Activated T-helper 9 cell treated with anti-CD3 and anti-CD28 coated beads, Interleukin-2, amount 50 U/mL, for 16 hours (primary cell): Measurements from ENCODE around the gene ANKRD62.
"Not testable (repeated sequence)": the region's sequence is repeated elsewhere in the genome, so short reads cannot be mapped to it uniquely, and the experiment has no call there.

Experiments
- DNase-seq: peaks from one replicate; pipeline ENCODE4 v3.0.0-alpha.2; 2020; ENCODE audit warnings: low read depth

ANKRD62 gene

GRCh38 chr18:12066910-12067511, 26.6 kb upstream of the ANKRD62 start:
- DNase-seq, result no peak

GRCh38 chr18:12067671-12068070, 26.0 kb upstream of the ANKRD62 start:
- DNase-seq, result no peak

- not testable (repeated sequence) for DNase-seq
Measured at GRCh38 chr18:12068316-12068949, 25.2 kb upstream of the ANKRD62 start.

- no peak for DNase-seq
Measured at GRCh38 chr18:12068950-12069320, 24.7 kb upstream of the ANKRD62 start.

- not testable (repeated sequence) for DNase-seq
Measured at GRCh38 chr18:12071066-12071465, 22.6 kb upstream of the ANKRD62 start.

GRCh38 chr18:12072996-12073395, 20.6 kb upstream of the ANKRD62 start:
- DNase-seq, result no peak

GRCh38 chr18:12074736-12075135, 18.9 kb upstream of the ANKRD62 start:
- DNase-seq, result no peak

GRCh38 chr18:12076424-12077140, 17.1 kb upstream of the ANKRD62 start:
- no peak for DNase-seq

GRCh38 chr18:12077994-12078393, 15.6 kb upstream of the ANKRD62 start:
- not testable (repeated sequence) for DNase-seq

GRCh38 chr18:12079491-12080237, 14.0 kb upstream of the ANKRD62 start:
- DNase-seq, result no peak

- DNase-seq, result no peak
Measured at GRCh38 chr18:12085136-12085535, 8.5 kb upstream of the ANKRD62 start.

GRCh38 chr18:12085786-12086185, 7.9 kb upstream of the ANKRD62 start:
- no peak for DNase-seq

- DNase-seq, result no peak
Measured at GRCh38 chr18:12086249-12086648, 7.4 kb upstream of the ANKRD62 start.

GRCh38 chr18:12086677-12087470, 6.8 kb upstream of the ANKRD62 start:
- DNase-seq, result no peak

GRCh38 chr18:12087471-12088025, 6.1 kb upstream of the ANKRD62 start:
- DNase-seq, result no peak

- DNase-seq, result no peak
Measured at GRCh38 chr18:12088096-12088495, 5.5 kb upstream of the ANKRD62 start.

- DNase-seq, result no peak
Measured at GRCh38 chr18:12088731-12089375, 4.8 kb upstream of the ANKRD62 start.

- no peak for DNase-seq
Measured at GRCh38 chr18:12091538-12092141, 2.0 kb upstream of the ANKRD62 start.

- DNase-seq, result no peak
Measured at GRCh38 chr18:12092398-12093229, 1.0 kb upstream of the ANKRD62 start.

- DNase-seq, result no peak
Measured at GRCh38 chr18:12098374-12098773, 4.7 kb downstream of the ANKRD62 start.
